Right lobe of liver (tissue), 4 donors: Measurements from ENCODE around the gene ULK4.

Source experiments
- POLR2A ChIP-seq: fragments of 450-650 bp; IDR thresholded peaks from one replicate; pipeline ENCODE4 v1.6.1; 2017; ENCODE audit warnings: antibody characterized with exemption, mild to moderate bottlenecking
- TF ChIP-seq, protein P1 (sequence below), 4 donors: fragments of 200-600 bp in 3 of 4; fragments of 450-650 bp in 1 of 4; IDR thresholded peaks; one replicate each; pipeline versions ENCODE4 v1.5.1 to v1.8.0; 2016 to 2022; ENCODE audit warnings: antibody characterized with exemption in 4 of 4, mild to moderate bottlenecking in 2 of 4
- donor health status: DM: no; HTN: no; CAD: no.
- donor health status: DM: no; HTN: no; CAD: no.
- donor health status: DM: no; HTN: yes; CAD: no.

- TF ChIP-seq, protein P1, sequence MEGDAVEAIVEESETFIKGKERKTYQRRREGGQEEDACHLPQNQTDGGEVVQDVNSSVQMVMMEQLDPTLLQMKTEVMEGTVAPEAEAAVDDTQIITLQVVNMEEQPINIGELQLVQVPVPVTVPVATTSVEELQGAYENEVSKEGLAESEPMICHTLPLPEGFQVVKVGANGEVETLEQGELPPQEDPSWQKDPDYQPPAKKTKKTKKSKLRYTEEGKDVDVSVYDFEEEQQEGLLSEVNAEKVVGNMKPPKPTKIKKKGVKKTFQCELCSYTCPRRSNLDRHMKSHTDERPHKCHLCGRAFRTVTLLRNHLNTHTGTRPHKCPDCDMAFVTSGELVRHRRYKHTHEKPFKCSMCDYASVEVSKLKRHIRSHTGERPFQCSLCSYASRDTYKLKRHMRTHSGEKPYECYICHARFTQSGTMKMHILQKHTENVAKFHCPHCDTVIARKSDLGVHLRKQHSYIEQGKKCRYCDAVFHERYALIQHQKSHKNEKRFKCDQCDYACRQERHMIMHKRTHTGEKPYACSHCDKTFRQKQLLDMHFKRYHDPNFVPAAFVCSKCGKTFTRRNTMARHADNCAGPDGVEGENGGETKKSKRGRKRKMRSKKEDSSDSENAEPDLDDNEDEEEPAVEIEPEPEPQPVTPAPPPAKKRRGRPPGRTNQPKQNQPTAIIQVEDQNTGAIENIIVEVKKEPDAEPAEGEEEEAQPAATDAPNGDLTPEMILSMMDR (IDR thresholded peaks at IDR 0.05): no peak
- TF ChIP-seq POLR2A: no peak
These were observed 312.7 kb downstream of the ULK4 start for GRCh38 chr3:41649129-41649739.
